ENCODE data around the gene MSX2. TPM values are rescaled to one million over a fixed set of nuclear protein-coding genes. Genes with fewer than 3 reads are reported as not detected.

The MSX2 gene
- polyA plus RNA-seq (2012; ENCODE audit: missing spikeins) = not detected

- no peak for FAIRE-seq
- DNase-seq (ENCODE audit: insufficient read length) = no peak
- TF ChIP-seq TAF1 (IDR thresholded peaks at IDR 0.05; ENCODE audit: borderline replicate concordance, low read depth, low read length) (no peak), POLR2A (IDR thresholded peaks at IDR 0.05; ENCODE audit: low read depth, low read length) (no peak), POLR2AphosphoS5 (IDR thresholded peaks at IDR 0.05; ENCODE audit: low read depth, low read length) (no peak)
These were observed at the start of gene MSX2 for GRCh38 chr5:174724484-174725260. MSX2 (plus strand) TSS chr5:174724582; CDS start chr5:174724660, 78 bp downstream.

DNA sequence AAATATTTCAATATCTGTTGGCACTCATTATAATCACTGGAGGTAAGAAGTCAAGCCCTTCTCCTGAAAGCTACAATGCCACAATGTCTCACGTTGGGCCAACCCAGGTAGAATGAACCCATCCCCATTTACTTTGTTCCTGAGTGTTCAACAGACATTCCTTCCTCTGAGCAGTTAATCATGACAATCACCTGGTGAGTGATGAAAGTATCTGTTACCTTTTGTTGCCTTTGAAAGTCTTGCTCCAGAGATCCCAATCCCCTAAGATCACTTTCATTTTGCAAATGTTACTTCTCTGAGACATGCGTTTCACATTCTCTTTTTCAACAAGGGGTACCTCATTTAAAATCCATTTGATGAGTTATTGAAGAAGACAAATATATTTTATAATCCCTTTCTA is 49.3 kb upstream of the MSX2 start:
- TF ChIP-seq POLR2A (IDR thresholded peaks at IDR 0.05; ENCODE audit: low read depth, low read length) (no peak), TAF1 (IDR thresholded peaks at IDR 0.05; ENCODE audit: borderline replicate concordance, low read depth, low read length) (no peak), POLR2AphosphoS5 (IDR thresholded peaks at IDR 0.05; ENCODE audit: low read depth, low read length) (no peak)
- DNase-seq (ENCODE audit: insufficient read length) (no peak), FAIRE-seq (no peak)

DNA sequence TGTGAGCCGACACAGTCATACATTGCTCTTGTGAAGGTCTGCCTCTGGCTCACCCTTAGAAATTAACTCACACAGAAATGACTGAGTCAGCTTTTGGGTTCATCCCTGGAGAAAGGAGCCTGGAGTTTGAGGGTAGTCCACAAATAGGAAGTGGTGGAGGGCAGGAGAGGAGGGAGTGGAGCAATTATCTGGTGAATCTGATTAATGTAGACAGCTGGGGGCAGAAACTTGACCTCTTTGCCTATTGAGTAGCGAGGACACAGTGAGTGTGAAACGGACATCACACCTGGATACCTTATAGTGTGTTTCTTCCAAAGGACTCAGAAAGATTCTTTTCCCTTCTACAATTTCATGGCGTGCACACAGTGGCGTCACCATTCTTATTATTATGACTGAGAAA is 48.5 kb upstream of the MSX2 start:
- no peak for FAIRE-seq
- no peak for DNase-seq (ENCODE audit: insufficient read length)
- TF ChIP-seq POLR2AphosphoS5 (IDR thresholded peaks at IDR 0.05; ENCODE audit: low read depth, low read length) (no peak), TAF1 (IDR thresholded peaks at IDR 0.05; ENCODE audit: borderline replicate concordance, low read depth, low read length) (no peak), POLR2A (IDR thresholded peaks at IDR 0.05; ENCODE audit: low read depth, low read length) (no peak)

DNA sequence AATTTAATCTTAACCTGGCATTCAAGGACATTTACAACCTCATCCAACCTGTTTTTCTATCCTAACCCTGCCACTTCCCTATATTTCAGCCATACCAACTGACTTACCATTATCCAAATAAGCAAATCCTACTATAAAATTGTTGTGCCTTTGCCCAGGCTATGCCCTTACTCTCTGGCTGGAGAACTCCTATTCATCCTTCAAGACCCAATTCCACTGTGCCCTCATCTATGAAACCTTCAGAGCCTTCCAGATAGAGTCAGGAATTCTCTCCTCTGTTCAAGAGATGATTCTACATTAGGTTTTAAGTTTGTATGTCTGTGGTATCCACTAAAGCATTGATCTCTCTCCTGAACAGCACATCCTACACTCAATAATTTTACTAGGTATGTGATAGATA is 46.3 kb upstream of the MSX2 start:
- TF ChIP-seq TAF1 (IDR thresholded peaks at IDR 0.05; ENCODE audit: borderline replicate concordance, low read depth, low read length) = no peak
- TF ChIP-seq POLR2A (IDR thresholded peaks at IDR 0.05; ENCODE audit: low read depth, low read length) = no peak
- no peak for TF ChIP-seq POLR2AphosphoS5 (IDR thresholded peaks at IDR 0.05; ENCODE audit: low read depth, low read length)
- FAIRE-seq = no peak
- DNase-seq (ENCODE audit: insufficient read length) = no peak

DNA sequence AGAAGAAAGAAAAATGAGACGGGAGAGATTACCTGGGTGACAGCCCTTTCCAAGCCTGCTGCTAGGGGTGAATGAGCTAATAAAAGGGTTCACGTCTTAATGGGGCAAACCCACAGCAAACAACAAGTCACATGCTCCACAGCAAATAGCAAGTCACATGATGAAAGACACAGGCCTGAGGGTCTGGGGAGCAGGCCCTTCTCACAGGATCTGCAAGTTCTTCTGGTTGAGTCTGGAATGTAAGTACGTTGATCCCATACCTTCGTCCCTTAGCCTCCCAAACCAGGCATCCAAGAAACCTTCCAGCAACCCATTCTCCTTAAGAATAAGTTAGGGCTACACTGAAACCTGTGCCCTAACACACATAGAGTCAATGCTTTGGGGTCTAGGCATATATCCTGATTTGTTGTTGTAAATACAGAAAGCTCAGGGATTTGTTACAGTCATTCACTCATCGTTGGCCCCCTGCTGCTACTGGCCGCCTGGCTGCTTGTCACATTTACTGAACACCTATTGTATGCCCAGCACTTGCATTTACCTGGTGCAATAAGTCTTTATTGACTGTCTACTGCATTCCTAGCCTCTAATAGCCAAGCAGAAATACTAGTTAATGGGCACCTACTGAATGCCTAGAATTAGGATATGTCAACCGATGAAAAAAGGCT is 43.3 kb upstream of the MSX2 start:
- no peak for FAIRE-seq
- TF ChIP-seq TAF1 (IDR thresholded peaks at IDR 0.05; ENCODE audit: borderline replicate concordance, low read depth, low read length) = no peak
- TF ChIP-seq POLR2A (IDR thresholded peaks at IDR 0.05; ENCODE audit: low read depth, low read length) = no peak
- no peak for TF ChIP-seq POLR2AphosphoS5 (IDR thresholded peaks at IDR 0.05; ENCODE audit: low read depth, low read length)
- DNase-seq (ENCODE audit: insufficient read length) = no peak

DNA sequence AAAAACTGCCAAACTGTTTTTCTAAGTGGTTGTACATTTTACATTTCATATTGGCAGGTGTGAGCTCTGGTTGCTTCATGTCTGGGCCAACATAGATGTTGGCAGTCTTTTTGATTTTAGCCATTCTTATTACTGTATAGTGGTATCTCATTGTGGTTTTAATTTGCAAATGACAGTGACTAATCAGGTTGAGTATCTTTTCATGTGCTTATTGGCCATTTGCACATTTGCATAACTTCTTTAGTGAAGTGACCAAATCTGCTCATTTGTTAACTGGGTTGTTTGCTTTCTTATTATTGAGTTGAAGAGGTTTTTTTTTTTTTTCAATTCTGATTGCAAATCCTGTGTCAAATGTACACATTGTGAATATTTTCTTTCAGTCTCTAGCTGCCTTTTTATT is 36.9 kb upstream of the MSX2 start:
- no peak for FAIRE-seq
- no peak for TF ChIP-seq POLR2A (IDR thresholded peaks at IDR 0.05; ENCODE audit: low read depth, low read length)
- no peak for TF ChIP-seq TAF1 (IDR thresholded peaks at IDR 0.05; ENCODE audit: borderline replicate concordance, low read depth, low read length)
- no peak for TF ChIP-seq POLR2AphosphoS5 (IDR thresholded peaks at IDR 0.05; ENCODE audit: low read depth, low read length)
- DNase-seq (ENCODE audit: insufficient read length) = no peak

DNA sequence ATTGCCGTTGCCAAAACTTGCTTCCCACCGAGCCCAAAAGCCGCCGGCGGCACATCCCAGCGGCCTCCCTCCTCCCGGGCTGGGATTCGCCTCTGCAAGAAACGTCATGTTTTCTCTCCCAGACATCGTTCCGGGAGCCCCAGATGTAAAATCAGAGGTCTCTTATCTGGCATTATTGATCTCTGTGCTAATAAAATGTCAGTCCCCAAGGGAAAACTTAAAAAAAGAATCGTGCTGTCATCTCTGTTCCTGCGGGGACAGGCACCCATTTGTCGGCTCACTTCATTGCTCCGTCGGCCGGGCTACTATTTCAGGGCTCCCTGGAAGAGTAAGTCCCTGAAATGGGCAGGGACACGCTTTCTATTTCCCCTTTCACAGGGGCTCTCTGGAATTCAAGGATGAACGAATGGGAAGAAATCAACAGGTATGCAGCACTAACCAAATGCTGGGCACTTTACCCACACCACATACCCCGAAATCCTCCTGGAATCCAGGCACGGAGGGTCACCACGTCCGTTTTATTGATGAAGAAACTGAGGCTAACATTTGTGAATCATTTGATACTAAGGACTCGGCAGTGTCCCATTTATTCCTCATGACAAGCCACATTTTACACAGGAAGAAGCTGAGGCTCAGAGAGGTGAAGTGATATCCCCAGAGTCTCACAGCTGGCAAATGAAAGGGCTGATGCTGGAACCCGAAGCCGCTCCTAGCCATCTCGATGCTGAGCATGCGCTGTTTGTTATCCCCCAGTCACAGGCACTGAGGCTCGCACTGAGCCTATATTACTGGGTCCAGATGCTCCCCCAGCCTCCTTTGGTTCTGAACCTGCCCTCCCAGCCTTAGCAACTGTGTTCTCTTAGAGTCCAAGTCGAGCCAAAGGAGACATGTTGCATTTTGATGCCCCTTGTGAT is 35.7 kb upstream of the MSX2 start:
- no peak for FAIRE-seq
- TF ChIP-seq POLR2A (IDR thresholded peaks at IDR 0.05; ENCODE audit: low read depth, low read length) = no peak
- TF ChIP-seq POLR2AphosphoS5 (IDR thresholded peaks at IDR 0.05; ENCODE audit: low read depth, low read length) = no peak
- TF ChIP-seq TAF1 (IDR thresholded peaks at IDR 0.05; ENCODE audit: borderline replicate concordance, low read depth, low read length) = no peak
- no peak for DNase-seq (ENCODE audit: insufficient read length)

- DNase-seq (ENCODE audit: insufficient read length) (no peak), FAIRE-seq (no peak)
- TF ChIP-seq TAF1 (IDR thresholded peaks at IDR 0.05; ENCODE audit: borderline replicate concordance, low read depth, low read length) = no peak
These were observed 34.1 kb upstream of the MSX2 start for GRCh38 chr5:174690271-174690670.

GRCh38 chr5:174692381-174692780 is 32.0 kb upstream of the MSX2 start:
- no peak for FAIRE-seq
- TF ChIP-seq POLR2A (IDR thresholded peaks at IDR 0.05; ENCODE audit: low read depth, low read length) (no peak), POLR2AphosphoS5 (IDR thresholded peaks at IDR 0.05; ENCODE audit: low read depth, low read length) (no peak), TAF1 (IDR thresholded peaks at IDR 0.05; ENCODE audit: borderline replicate concordance, low read depth, low read length) (no peak)

DNA sequence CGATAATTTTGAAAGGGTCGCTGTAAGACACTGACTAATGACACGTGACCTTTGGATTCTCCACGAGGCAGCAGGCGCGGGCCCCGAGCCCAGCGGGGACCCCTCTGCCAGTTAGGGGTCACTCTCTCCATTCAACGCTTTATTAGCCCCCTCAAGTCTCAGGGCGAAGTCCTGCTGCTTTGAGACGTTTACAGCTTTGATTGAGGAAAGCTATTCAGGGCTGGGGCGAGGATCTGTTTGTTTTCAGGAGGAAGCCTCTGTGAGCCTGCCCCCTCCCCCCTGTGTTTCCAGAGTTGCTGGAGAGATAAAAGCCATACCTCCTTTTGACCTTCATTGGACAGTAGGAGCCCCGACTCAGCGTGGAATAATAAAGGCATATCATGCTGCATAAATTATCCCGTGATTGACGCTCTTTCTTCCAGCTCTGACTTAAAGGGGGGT is 31.4 kb upstream of the MSX2 start:
- DNase-seq (ENCODE audit: insufficient read length) = no peak
- TF ChIP-seq POLR2AphosphoS5 (IDR thresholded peaks at IDR 0.05; ENCODE audit: low read depth, low read length) = no peak
- no peak for TF ChIP-seq POLR2A (IDR thresholded peaks at IDR 0.05; ENCODE audit: low read depth, low read length)
- no peak for TF ChIP-seq TAF1 (IDR thresholded peaks at IDR 0.05; ENCODE audit: borderline replicate concordance, low read depth, low read length)
- no peak for FAIRE-seq

More at GRCh38 chr5:174692381-174692780, 32.0 kb upstream of the MSX2 start:
- DNase-seq (ENCODE audit: insufficient read length) = no peak

DNA sequence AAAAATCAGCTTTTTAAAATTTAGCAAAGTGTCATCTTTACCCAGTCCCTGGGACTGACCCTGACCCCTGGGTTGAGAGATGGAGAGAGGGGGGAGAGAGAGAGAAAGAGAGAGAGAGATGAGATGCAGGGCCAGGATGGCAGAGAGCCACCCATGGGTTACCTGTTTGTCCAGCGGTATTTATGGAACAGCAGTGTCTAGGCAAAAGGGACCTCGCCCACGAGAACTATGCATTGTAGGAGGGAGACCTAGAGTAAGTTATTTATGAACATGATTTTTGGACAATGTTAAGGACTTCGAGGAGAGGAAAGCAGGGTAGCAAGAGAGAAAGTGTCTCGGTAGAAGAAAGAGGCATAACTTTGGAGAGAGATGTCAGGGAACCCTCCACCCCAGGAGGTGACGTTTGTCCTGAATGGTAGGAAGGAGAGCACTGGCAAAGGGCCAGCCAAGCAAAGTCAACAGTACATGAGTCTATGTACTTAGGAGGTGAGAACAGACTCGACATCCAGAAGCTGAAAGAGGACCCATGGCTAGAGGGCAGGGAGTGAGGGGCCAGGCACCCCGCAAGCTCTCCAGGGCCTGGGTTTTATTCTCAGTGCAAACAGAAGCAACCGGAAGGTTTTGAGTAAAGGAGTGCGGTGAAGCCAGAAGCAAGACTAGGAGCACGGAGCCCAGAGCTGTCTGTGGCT is 30.5 kb upstream of the MSX2 start:
- FAIRE-seq (no peak), DNase-seq (ENCODE audit: insufficient read length) (no peak)
- TF ChIP-seq TAF1 (IDR thresholded peaks at IDR 0.05; ENCODE audit: borderline replicate concordance, low read depth, low read length) (no peak), POLR2A (IDR thresholded peaks at IDR 0.05; ENCODE audit: low read depth, low read length) (no peak), POLR2AphosphoS5 (IDR thresholded peaks at IDR 0.05; ENCODE audit: low read depth, low read length) (no peak)

Data from GM12892 (cell line).